ENCODE results near the gene SOX6. TPM values are rescaled to one million over a fixed set of nuclear protein-coding genes. Genes with fewer than 3 reads are reported as not detected.
A peak's percentile ranks its signal among the peaks of the same experiment; 100 is the strongest.
"Not testable (repeated sequence)": the region's sequence is repeated elsewhere in the genome, so short reads cannot be mapped to it uniquely, and the experiment has no call there.

The SOX6 gene
- total and polyA plus RNA-seq, 2 of the 13 experiments (the other 11 are each of a cell fraction or from before 2014, with no cell fraction given) = 2.6 to 11.2 TPM

DNA sequence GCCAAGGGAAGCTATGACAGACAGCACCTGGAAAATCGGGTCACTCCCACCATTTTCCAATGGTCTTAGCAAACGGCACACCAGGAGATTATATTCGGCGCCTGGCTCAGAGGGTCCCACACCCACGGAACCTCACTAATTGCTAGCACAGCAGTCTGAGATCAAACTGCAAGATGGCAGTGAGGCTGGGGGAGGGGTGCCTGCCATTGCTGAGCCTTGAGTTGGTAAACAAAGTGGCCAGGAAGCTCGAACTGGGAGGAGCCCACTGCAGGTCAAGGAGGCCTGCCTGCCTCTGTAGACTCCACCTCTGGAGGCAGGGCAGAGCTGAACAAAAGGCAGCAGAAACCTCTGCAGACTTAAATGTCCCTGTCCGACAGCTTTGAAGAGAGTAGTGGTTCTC lies 214.7 kb downstream of the SOX6 start:
- POLR2A ChIA-PET = interaction anchor here (1.0 to 1.8 kb wide), 2 partner anchors 10 to 27 kb away, joined by 3 to 5 read pairs; no protein-coding TSS in a partner anchor
- in situ Hi-C loops (cut with HindIII; ENCODE audit: extremely low pct_ligation_motif_present, low pct_unique_long_range_greater_than_20kb); H3K79me2 ChIP-seq (ENCODE audit: insufficient read depth, low read length); intact Hi-C loops (cut with micrococcal nuclease; ENCODE audit: unreplicated experiment); H3K36me3 ChIP-seq (replicated peaks in 1 of 2; ENCODE audit: control insufficient read depth in 1 of 2, insufficient read depth in 2 of 2, low read length in 2 of 2); CTCF ChIA-PET (ENCODE audit: low intra/inter-chr PET ratio, low total read pairs); ATAC-seq; H3K9me3 ChIP-seq (ENCODE audit: low read length); H4K20me1 ChIP-seq (ENCODE audit: insufficient read depth, low read length); H3K4me3 ChIP-seq (replicated peaks in 1 of 3; ENCODE audit: insufficient read depth in 1 of 3, low read depth in 2 of 3, low read length in 3 of 3); BruUV-seq (replicated peaks); H3K27ac ChIP-seq (ENCODE audit: extremely low read length, insufficient read depth, low read length); DNase-seq (ENCODE audit: low spot score); FAIRE-seq; H3K27me3 ChIP-seq (ENCODE audit: control insufficient read depth in 1 of 2, insufficient read depth in 2 of 2, low read length in 2 of 2); H3K9ac ChIP-seq (ENCODE audit: insufficient read depth, low read depth, low read length); H2AFZ ChIP-seq (ENCODE audit: low read length): not testable (repeated sequence)
- Histone ChIP-seq H3K4me2 (ENCODE audit: low read depth, low read length) (0 out of 2 replicates have a peak overlapping the region, but pooled peaks have one; percentile 18), H3K4me1 (ENCODE audit: insufficient read depth, low read length) (0 out of 2 replicates have a peak, but pooled peaks cover 14% of the 10 kb centered on the region)
- TF ChIP-seq, protein P1, sequence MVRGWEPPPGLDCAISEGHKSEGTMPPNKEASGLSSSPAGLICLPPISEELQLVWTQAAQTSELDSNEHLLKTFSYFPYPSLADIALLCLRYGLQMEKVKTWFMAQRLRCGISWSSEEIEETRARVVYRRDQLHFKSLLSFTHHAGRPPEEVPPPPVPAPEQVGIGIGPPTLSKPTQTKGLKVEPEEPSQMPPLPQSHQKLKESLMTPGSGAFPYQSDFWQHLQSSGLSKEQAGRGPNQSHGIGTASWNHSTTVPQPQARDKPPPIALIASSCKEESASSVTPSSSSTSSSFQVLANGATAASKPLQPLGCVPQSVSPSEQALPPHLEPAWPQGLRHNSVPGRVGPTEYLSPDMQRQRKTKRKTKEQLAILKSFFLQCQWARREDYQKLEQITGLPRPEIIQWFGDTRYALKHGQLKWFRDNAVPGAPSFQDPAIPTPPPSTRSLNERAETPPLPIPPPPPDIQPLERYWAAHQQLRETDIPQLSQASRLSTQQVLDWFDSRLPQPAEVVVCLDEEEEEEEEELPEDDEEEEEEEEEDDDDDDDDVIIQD (CRISPR knock-in tag; IDR thresholded peaks at IDR 0.05; ENCODE audit: low read depth) = 0 out of 2 replicates have a peak, but pooled peaks have one; percentile 12
- TF ChIP-seq ZMYM4 (CRISPR knock-in tag; IDR thresholded peaks at IDR 0.05) = 0 out of 2 replicates have a peak, but pooled peaks have one; percentile 35
- TF ChIP-seq, protein P2, sequence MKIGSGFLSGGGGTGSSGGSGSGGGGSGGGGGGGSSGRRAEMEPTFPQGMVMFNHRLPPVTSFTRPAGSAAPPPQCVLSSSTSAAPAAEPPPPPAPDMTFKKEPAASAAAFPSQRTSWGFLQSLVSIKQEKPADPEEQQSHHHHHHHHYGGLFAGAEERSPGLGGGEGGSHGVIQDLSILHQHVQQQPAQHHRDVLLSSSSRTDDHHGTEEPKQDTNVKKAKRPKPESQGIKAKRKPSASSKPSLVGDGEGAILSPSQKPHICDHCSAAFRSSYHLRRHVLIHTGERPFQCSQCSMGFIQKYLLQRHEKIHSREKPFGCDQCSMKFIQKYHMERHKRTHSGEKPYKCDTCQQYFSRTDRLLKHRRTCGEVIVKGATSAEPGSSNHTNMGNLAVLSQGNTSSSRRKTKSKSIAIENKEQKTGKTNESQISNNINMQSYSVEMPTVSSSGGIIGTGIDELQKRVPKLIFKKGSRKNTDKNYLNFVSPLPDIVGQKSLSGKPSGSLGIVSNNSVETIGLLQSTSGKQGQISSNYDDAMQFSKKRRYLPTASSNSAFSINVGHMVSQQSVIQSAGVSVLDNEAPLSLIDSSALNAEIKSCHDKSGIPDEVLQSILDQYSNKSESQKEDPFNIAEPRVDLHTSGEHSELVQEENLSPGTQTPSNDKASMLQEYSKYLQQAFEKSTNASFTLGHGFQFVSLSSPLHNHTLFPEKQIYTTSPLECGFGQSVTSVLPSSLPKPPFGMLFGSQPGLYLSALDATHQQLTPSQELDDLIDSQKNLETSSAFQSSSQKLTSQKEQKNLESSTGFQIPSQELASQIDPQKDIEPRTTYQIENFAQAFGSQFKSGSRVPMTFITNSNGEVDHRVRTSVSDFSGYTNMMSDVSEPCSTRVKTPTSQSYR (CRISPR knock-in tag; IDR thresholded peaks at IDR 0.05; ENCODE audit: borderline replicate concordance) = peak; percentile 77; the same call in 1 of the 2 replicates
- WGBS (ENCODE audit: low lambda C conversion rate) = 91% methylated on average over 4 of the region's 7 CpGs

DNA sequence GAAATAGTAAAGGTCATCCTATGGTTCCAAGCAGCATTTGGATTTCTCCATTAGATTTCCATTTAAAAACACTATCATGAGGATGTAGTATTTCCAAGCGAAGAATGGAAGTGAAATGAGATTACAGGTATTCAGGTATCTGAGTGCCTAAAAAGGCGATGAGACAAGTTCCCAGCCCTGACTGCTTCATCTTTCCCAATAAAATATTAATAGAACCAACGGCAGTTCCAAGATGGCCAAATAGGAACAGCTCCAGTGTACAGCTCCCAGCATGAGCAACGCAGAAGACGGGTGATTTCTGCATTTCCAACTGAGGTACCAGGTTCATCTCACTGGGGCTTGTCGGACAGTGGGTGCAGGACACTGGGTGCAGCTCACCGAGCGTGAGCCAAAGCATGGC lies 215.2 kb downstream of the SOX6 start:
- 0 out of 2 replicates have a peak, but pooled peaks cover 14% of the 10 kb centered on the region for H3K4me1 ChIP-seq (ENCODE audit: insufficient read depth, low read length)
- CTCF ChIA-PET (ENCODE audit: low intra/inter-chr PET ratio, low total read pairs); H3K9ac ChIP-seq (ENCODE audit: insufficient read depth, low read depth, low read length); H3K79me2 ChIP-seq (ENCODE audit: insufficient read depth, low read length); BruUV-seq (replicated peaks); intact Hi-C loops (cut with micrococcal nuclease; ENCODE audit: unreplicated experiment); H4K20me1 ChIP-seq (ENCODE audit: insufficient read depth, low read length); H3K27me3 ChIP-seq (ENCODE audit: control insufficient read depth in 1 of 2, insufficient read depth in 2 of 2, low read length in 2 of 2); ATAC-seq; H2AFZ ChIP-seq (ENCODE audit: low read length); H3K27ac ChIP-seq (ENCODE audit: extremely low read length, insufficient read depth, low read length); in situ Hi-C loops (cut with HindIII; ENCODE audit: extremely low pct_ligation_motif_present, low pct_unique_long_range_greater_than_20kb); DNase-seq (ENCODE audit: low spot score); H3K36me3 ChIP-seq (replicated peaks in 1 of 2; ENCODE audit: control insufficient read depth in 1 of 2, insufficient read depth in 2 of 2, low read length in 2 of 2); H3K4me3 ChIP-seq (replicated peaks in 1 of 3; ENCODE audit: insufficient read depth in 1 of 3, low read depth in 2 of 3, low read length in 3 of 3); H3K4me2 ChIP-seq (ENCODE audit: low read depth, low read length); FAIRE-seq; H3K9me3 ChIP-seq (ENCODE audit: low read length): not testable (repeated sequence)
- WGBS (ENCODE audit: low lambda C conversion rate) = 78% methylated on average over 8 of the region's 8 CpGs
- POLR2A ChIA-PET = interaction anchor here (1.8 kb wide), 1 partner anchor 26 kb away, joined by 5 read pairs; no protein-coding TSS in a partner anchor
